SU-DHL-6 (cell line): ENCODE measurements around the gene ESRRA.

Experiments
- CTCF ChIP-seq: fragments of 200-600 bp; sonication (generic); IDR thresholded peaks from one replicate; pipeline ENCODE4 v1.5.1; 2017; ENCODE audit warnings: antibody characterized with exemption, mild to moderate bottlenecking, low read length, moderate library complexity; ENCODE audit not compliant: insufficient read depth, poor library complexity, severe bottlenecking
- EZH2phosphoT487 ChIP-seq: fragments of 200-600 bp; sonication (generic), shearing (Covaris generic); conservative IDR thresholded peaks from 2 replicates; pipeline ENCODE4 v1.6.1; 2018; ENCODE audit warnings: mild to moderate bottlenecking, antibody characterized with exemption, low read length, moderate library complexity, mixed read lengths

- no peak for TF ChIP-seq CTCF
- TF ChIP-seq EZH2phosphoT487 = no peak
Measured at GRCh38 chr11:64297699-64298358, 7.5 kb upstream of the ESRRA start.
